Endothelial cell of umbilical vein (primary cell): ENCODE data around the gene SEC24C. TPM values are rescaled to one million over a fixed set of nuclear protein-coding genes. Genes with fewer than 3 reads are reported as not detected.

ENCODE experiments used
- BruUV-seq: library from RNA; stranded (reverse); fragments of 400-500 nt; replicated peaks from 2 replicates; lab custom pipeline; 2021; lab: Mats Ljungman, UMichigan
- CTCF ChIA-PET: fragments of 300-600, 350-600 bp; sonication (Branson Sonifier 250); formaldehyde crosslinking; loops from one replicate; lab custom pipeline; 2021; ENCODE audit warnings: antibody characterized with exemption, inconsistent platforms; lab: Charles Lee
- POLR2A ChIA-PET: fragments of 300-600, 350-600 bp; sonication (Branson Sonifier 250); formaldehyde crosslinking; loops from one replicate; lab custom pipeline; 2021; ENCODE audit warnings: antibody characterized with exemption, inconsistent platforms; lab: Charles Lee
- DNase-seq: peaks from one replicate; pipeline ENCODE4 v3.0.0-alpha.2; 2011; ENCODE audit warnings: low read depth, low spot score
- FAIRE-seq: peaks from 2 replicates; lab custom pipeline; 2011; peaks lifted over from hg19 to GRCh38; lab: Jason Lieb, UNC
- H2AFZ ChIP-seq: 2 replicates; pipeline ENCODE4 v1.6.0; 2012; ENCODE audit warnings: low read depth, low read length, control low read depth, inconsistent platforms
- H3K27ac ChIP-seq: 2 replicates; pipeline ENCODE4 v1.5.1; 2011; ENCODE audit warnings: low read depth, mild to moderate bottlenecking, control low read depth, low read length, moderate library complexity; ENCODE audit not compliant: insufficient read depth
- H3K27me3 ChIP-seq, 2 experiments: 2 replicates each; pipeline versions ENCODE4 v1.6.0 to v1.6.1; 2011; ENCODE audit warnings: low read length in 2 of 2, mixed read lengths in 1 of 2; ENCODE audit not compliant: control insufficient read depth in 2 of 2, insufficient read depth in 2 of 2
- H3K36me3 ChIP-seq, 2 experiments: 2 replicates in 1 of 2; 3 replicates in 1 of 2; pipeline ENCODE4 v1.5.1; 2011; ENCODE audit warnings: low read length in 2 of 2, mild to moderate bottlenecking in 1 of 2, moderate library complexity in 1 of 2; ENCODE audit not compliant: control insufficient read depth in 2 of 2, insufficient read depth in 2 of 2; ENCODE audit errors: extremely low read depth in 1 of 2
- H3K4me1 ChIP-seq: 3 replicates; pipeline ENCODE4 v1.5.1; 2011; ENCODE audit warnings: mild to moderate bottlenecking, low read length; ENCODE audit not compliant: control insufficient read depth, insufficient read depth; ENCODE audit errors: extremely low read depth
- H3K4me2 ChIP-seq: 2 replicates; pipeline ENCODE4 v1.6.1; 2011; ENCODE audit warnings: low read length, control low read depth, mixed read lengths; ENCODE audit not compliant: insufficient read depth
- H3K4me3 ChIP-seq, 3 experiments: fragments of 200-600 bp in 1 of 3; sonication (generic), shearing (Covaris generic) in 1 of 3; replicated peaks in 1 of 3; 2 replicates each; pipeline ENCODE4 v1.5.1; 2011 to 2016; ENCODE audit warnings: control low read depth in 3 of 3, low read length in 3 of 3, mild to moderate bottlenecking in 2 of 3, inconsistent platforms in 1 of 3, low read depth in 1 of 3, moderate library complexity in 1 of 3; ENCODE audit not compliant: insufficient read depth in 1 of 3
- H3K79me2 ChIP-seq: 2 replicates; pipeline ENCODE4 v1.6.0; 2012; ENCODE audit warnings: low read length, inconsistent platforms; ENCODE audit not compliant: control insufficient read depth, insufficient read depth
- H3K9ac ChIP-seq: replicated peaks from 2 replicates; pipeline ENCODE3; 2011; ENCODE audit warnings: low read length, control low read depth; ENCODE audit not compliant: insufficient read depth; ENCODE audit errors: extremely low read depth
- H3K9me1 ChIP-seq: replicated peaks from 3 replicates; pipeline ENCODE4 v1.6.0; 2011; ENCODE audit warnings: mild to moderate bottlenecking, low read length; ENCODE audit not compliant: control insufficient read depth, insufficient read depth; ENCODE audit errors: extremely low read depth
- H3K9me3 ChIP-seq: replicated peaks from 2 replicates; pipeline ENCODE4 v1.5.1; 2012; ENCODE audit warnings: low read length, inconsistent platforms; ENCODE audit not compliant: control insufficient read depth, insufficient read depth
- H4K20me1 ChIP-seq: replicated peaks from 2 replicates; pipeline ENCODE3; 2011; ENCODE audit warnings: mild to moderate bottlenecking, low read length; ENCODE audit not compliant: control insufficient read depth, insufficient read depth; ENCODE audit errors: extremely low read depth
- EZH2 ChIP-seq: IDR thresholded peaks from 2 replicates; pipeline ENCODE4 v1.6.1; 2012; ENCODE audit warnings: borderline replicate concordance, low read depth, mild to moderate bottlenecking, moderate library complexity, low read length, inconsistent platforms; ENCODE audit not compliant: severe bottlenecking
- FOS ChIP-seq: IDR thresholded peaks from 2 replicates; pipeline ENCODE4 v1.6.1; 2011; ENCODE audit warnings: mild to moderate bottlenecking, low read length, moderate library complexity, borderline replicate concordance; ENCODE audit not compliant: insufficient read depth
- GATA2 ChIP-seq: IDR thresholded peaks from 2 replicates; pipeline ENCODE4 v1.7.0; 2011; ENCODE audit warnings: low read depth, mild to moderate bottlenecking, moderate library complexity, mixed read lengths, low read length; ENCODE audit not compliant: insufficient read length, insufficient read depth
- MYC ChIP-seq: IDR thresholded peaks from one replicate; pipeline ENCODE4 v1.6.1; 2011; ENCODE audit warnings: mild to moderate bottlenecking, low read depth, low read length
- POLR2AphosphoS5 ChIP-seq: IDR thresholded peaks from 2 replicates; pipeline ENCODE4 v1.6.1; 2012; ENCODE audit warnings: low read depth, mild to moderate bottlenecking, control low read depth, low read length, moderate library complexity; ENCODE audit not compliant: insufficient read depth
- dilution Hi-C: fragments of 300-500 bp; cut with MboI; formaldehyde crosslinking; loops from one replicate; pipeline ENCODE4 v1.15.0; 2019; ENCODE audit warnings: low sequenced_read_pairs; ENCODE audit not compliant: extremely low pct_ligation_motif_present
- intact Hi-C: fragments of 100-400 bp; cut with micrococcal nuclease; formaldehyde crosslinking; loops from one replicate; pipeline ENCODE4 v1.10.0; 2022
- polyA plus RNA-seq, 4 experiments: library from polyadenylated mRNA; depleted of rRNA in 3 of 4; stranded (reverse) in 3 of 4; unstranded in 1 of 4; fragments of >200 nt; gene quantifications; 2 replicates each; pipeline versions ENCODE4 v1.2.1 to v1.2.3, GENCODE V29; 2011 to 2012; ENCODE audit warnings: missing spikeins in 1 of 4
- total RNA-seq: library from RNA; stranded (reverse); gene quantifications from 2 replicates; pipeline ENCODE4 v1.2.3, GENCODE V29; 2021
- TF ChIP-seq, protein P1 (sequence below): IDR thresholded peaks from 2 replicates; pipeline ENCODE4 v1.6.1; 2011; ENCODE audit not compliant: insufficient read depth, insufficient read length
- TF ChIP-seq, protein P2 (sequence below), 2 donors: IDR thresholded peaks; 1 replicate in 1 of 2; 2 replicates in 1 of 2; pipeline ENCODE4 v1.5.1; 2011; ENCODE audit warnings: low read length in 2 of 2, mild to moderate bottlenecking in 2 of 2, moderate library complexity in 2 of 2, control low read depth in 1 of 2, inconsistent platforms in 1 of 2, low read depth in 1 of 2; ENCODE audit not compliant: insufficient read depth in 1 of 2; ENCODE audit errors: extremely low read depth in 1 of 2

SEC24C gene
- total and polyA plus RNA-seq, 2 donors (not counting 3 experiments of a cell fraction or from before 2014, with no cell fraction given), result 95.5 to 108 TPM

DNA sequence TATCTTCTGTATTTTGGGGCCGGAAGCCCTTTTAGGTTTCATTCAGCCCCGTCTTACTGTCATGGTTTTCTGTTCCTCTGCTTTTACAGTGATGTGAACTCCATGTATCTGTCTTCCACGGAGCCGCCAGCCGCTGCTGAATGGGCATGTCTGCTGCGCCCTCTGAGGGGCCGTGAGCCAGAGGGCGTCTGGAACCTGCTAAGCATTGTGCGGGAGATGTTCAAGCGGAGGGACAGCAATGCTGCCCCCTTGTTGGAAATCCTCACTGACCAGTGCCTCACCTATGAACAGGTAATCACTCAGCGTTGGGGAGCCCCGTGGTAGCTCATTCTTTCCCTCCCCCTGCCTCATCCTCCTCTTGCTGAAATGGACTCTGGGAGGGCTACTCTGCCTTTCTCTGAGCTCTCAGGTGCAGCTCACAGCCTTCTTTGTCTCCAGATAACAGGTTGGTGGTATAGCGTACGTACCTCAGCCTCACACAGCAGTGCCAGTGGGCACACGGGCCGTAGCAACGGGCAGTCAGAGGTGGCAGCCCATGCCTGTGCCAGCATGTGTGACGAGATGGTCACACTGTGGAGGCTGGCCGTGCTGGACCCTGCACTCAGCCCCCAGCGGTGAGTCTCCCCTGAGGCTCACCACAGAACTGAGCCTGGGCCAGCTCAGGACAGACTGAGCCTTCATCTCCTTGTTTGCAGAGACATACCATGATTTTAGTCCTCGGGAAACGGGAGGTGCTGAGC, 46.9 kb downstream of the SEC24C start:
- TF ChIP-seq, protein P1, sequence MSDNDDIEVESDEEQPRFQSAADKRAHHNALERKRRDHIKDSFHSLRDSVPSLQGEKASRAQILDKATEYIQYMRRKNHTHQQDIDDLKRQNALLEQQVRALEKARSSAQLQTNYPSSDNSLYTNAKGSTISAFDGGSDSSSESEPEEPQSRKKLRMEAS, result no peak
- TF ChIP-seq, protein P2, sequence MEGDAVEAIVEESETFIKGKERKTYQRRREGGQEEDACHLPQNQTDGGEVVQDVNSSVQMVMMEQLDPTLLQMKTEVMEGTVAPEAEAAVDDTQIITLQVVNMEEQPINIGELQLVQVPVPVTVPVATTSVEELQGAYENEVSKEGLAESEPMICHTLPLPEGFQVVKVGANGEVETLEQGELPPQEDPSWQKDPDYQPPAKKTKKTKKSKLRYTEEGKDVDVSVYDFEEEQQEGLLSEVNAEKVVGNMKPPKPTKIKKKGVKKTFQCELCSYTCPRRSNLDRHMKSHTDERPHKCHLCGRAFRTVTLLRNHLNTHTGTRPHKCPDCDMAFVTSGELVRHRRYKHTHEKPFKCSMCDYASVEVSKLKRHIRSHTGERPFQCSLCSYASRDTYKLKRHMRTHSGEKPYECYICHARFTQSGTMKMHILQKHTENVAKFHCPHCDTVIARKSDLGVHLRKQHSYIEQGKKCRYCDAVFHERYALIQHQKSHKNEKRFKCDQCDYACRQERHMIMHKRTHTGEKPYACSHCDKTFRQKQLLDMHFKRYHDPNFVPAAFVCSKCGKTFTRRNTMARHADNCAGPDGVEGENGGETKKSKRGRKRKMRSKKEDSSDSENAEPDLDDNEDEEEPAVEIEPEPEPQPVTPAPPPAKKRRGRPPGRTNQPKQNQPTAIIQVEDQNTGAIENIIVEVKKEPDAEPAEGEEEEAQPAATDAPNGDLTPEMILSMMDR (IDR thresholded peaks at IDR 0.05; ENCODE audit: extremely low read depth in 1 of 2, insufficient read depth in 1 of 2, low read depth in 1 of 2, low read length in 2 of 2), result no peak
- TF ChIP-seq MYC, result no peak
- no peak for TF ChIP-seq GATA2
- TF ChIP-seq POLR2AphosphoS5, result no peak
- no peak for TF ChIP-seq FOS
- no peak for TF ChIP-seq EZH2
- Histone ChIP-seq H3K79me2 (peaks cover 22% of the 10 kb centered on the region), H2AFZ (no peak overlapping the region), H3K36me3 (peaks cover 21 to 66% of the 10 kb centered on the region in 2 experiments), H3K9me1 (no peaks in the 10 kb centered on the region), H3K4me3 (no peak overlapping the region), H3K4me1 (peaks cover 12% of the 10 kb centered on the region), H3K27me3 (no peaks in the 10 kb centered on the region), H4K20me1 (peaks cover 6% of the 10 kb centered on the region), H3K4me2 (no peak overlapping the region), H3K9ac (no peak overlapping the region), H3K27ac (no peak overlapping the region), H3K9me3 (no peaks in the 10 kb centered on the region)
- ChIA-PET POLR2A (no interaction called here), CTCF (no interaction called here)
- intact Hi-C loops (no loop called here), dilution Hi-C loops (no loop called here)
- BruUV-seq, result no TSS peak
- no peak for FAIRE-seq
- no peak for DNase-seq
